Neural progenitor cell (in vitro differentiated cells): ENCODE data around the gene PLAAT5.

Experiments
- CTCF ChIP-seq: fragments of 200-600 bp; sonication (generic); IDR thresholded peaks from 2 replicates; pipeline ENCODE4 v1.5.1; 2017; ENCODE audit warnings: antibody characterized with exemption, mild to moderate bottlenecking
- EZH2 ChIP-seq: fragments of 200-600 bp; sonication (generic); IDR thresholded peaks from 2 replicates; pipeline ENCODE4 v1.6.1; 2017; ENCODE audit warnings: antibody characterized with exemption, mild to moderate bottlenecking, moderate library complexity
- EZH2phosphoT487 ChIP-seq: fragments of 200-600 bp; sonication (generic); IDR thresholded peaks from 2 replicates; pipeline ENCODE4 v1.6.1; 2017; ENCODE audit warnings: antibody characterized with exemption

DNA sequence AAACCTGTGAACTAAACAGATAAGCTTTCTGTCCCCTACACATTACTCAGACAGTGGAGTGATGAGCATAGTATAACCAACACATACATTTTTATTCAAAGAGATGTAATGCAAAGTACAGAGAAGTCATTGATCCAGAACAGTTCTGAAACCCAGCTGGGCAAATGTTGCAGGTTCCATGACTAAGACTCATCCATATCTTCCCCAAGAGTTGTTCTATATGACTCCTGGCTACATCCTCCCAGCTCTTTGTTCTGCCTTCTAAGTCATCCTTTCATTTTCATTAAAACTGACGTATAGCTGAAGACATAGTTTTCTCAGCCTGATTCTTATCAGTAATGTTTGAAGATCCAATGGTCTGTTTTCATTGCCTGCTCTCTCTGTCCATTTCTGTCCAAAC is 47.3 kb downstream of the PLAAT5 start:
- TF ChIP-seq CTCF (no peak), EZH2phosphoT487 (no peak), EZH2 (no peak)
